K562 (cell line): ENCODE measurements around the gene ATF4. TPM values are rescaled to one million over a fixed set of nuclear protein-coding genes. Genes with fewer than 3 reads are reported as not detected.

Experiments
- ATAC-seq: fragments of 200-7000 bp; cut with Tn5 transposase; 3 replicates; pipeline ENCODE4 v1.9.1; 2020; ENCODE audit warnings: moderate library complexity
- BruUV-seq: library from RNA; stranded (reverse); fragments of 400-500 nt; replicated peaks from 2 replicates; lab custom pipeline; 2021; lab: Mats Ljungman, UMichigan
- CTCF ChIA-PET: fragments of 300-600 bp; formaldehyde crosslinking; extraction: SDS; loops from one replicate; lab custom pipeline; 2021; ENCODE audit warnings: low intra/inter-chr PET ratio; lab: Yijun Ruan, JAX
- POLR2A ChIA-PET: fragments of 300-600, 350-650 bp; sonication (Branson Sonifier 250); formaldehyde crosslinking; extraction: SDS; loops from one replicate; lab custom pipeline; 2021; ENCODE audit warnings: antibody characterized with exemption, inconsistent platforms; lab: Yijun Ruan, JAX
- DNase-seq, 4 experiments: peaks; one replicate each; pipeline versions ENCODE4 v3.0.0 to v3.0.0-alpha.2; 2011 to 2018; ENCODE audit warnings: low spot score in 3 of 4, mixed read lengths in 3 of 4; ENCODE audit errors: extremely low read depth in 1 of 4
- FAIRE-seq: peaks from 2 replicates; lab custom pipeline; 2011; peaks lifted over from hg19 to GRCh38; lab: Jason Lieb, UNC
- H2AFZ ChIP-seq: 2 replicates; pipeline ENCODE4 v1.6.0; 2011; ENCODE audit warnings: low read depth, low read length, control low read depth, inconsistent platforms
- H3K27ac ChIP-seq: fragments of 200-600 bp; 3 replicates; pipeline ENCODE4 v1.8.0; 2011; ENCODE audit warnings: low read depth, mild to moderate bottlenecking, control low read depth, inconsistent platforms, low read length, moderate library complexity, mixed read lengths; ENCODE audit errors: extremely low read depth
- H3K27me3 ChIP-seq, 2 experiments: fragments of 300-600 bp in 1 of 2; 2 replicates in 1 of 2; 3 replicates in 1 of 2; pipeline versions ENCODE4 v1.6.0 to v1.8.0; 2011; ENCODE audit warnings: inconsistent platforms in 2 of 2, low read length in 2 of 2, mild to moderate bottlenecking in 1 of 2, mixed read lengths in 1 of 2, moderate library complexity in 1 of 2; ENCODE audit not compliant: control insufficient read depth in 2 of 2, insufficient read depth in 2 of 2
- H3K36me3 ChIP-seq: fragments of 300-600 bp; 3 replicates; pipeline ENCODE4 v1.8.0; 2011; ENCODE audit warnings: mild to moderate bottlenecking, low read length, inconsistent platforms; ENCODE audit not compliant: control insufficient read depth, insufficient read depth
- H3K4me1 ChIP-seq, 2 experiments: fragments of 200-600 bp in 1 of 2; replicated peaks in 1 of 2; 2 replicates in 1 of 2; 3 replicates in 1 of 2; pipeline versions ENCODE4 v1.5.1 to v1.8.0; 2011; ENCODE audit warnings: inconsistent platforms in 2 of 2, low read length in 2 of 2, mild to moderate bottlenecking in 1 of 2, mixed read lengths in 1 of 2, moderate library complexity in 1 of 2; ENCODE audit not compliant: control insufficient read depth in 2 of 2, insufficient read depth in 2 of 2
- H3K4me2 ChIP-seq: 2 replicates; pipeline ENCODE4 v1.6.1; 2011; ENCODE audit warnings: low read length, control low read depth, inconsistent platforms, mixed read lengths; ENCODE audit not compliant: insufficient read depth
- H3K4me3 ChIP-seq: fragments of 200-600 bp; sonication (generic), shearing (Covaris generic); 2 replicates; pipeline ENCODE4 v1.5.1; 2016; ENCODE audit warnings: control low read depth, inconsistent platforms
- H3K79me2 ChIP-seq: fragments of 200-600 bp; 3 replicates; pipeline ENCODE4 v1.8.0; 2011; ENCODE audit warnings: low read length, inconsistent platforms; ENCODE audit not compliant: control insufficient read depth, insufficient read depth
- H3K9ac ChIP-seq, 2 experiments: 2 replicates each; pipeline versions ENCODE4 v1.6.0 to v1.6.1; 2011; ENCODE audit warnings: low read depth in 2 of 2, low read length in 2 of 2, control low read depth in 1 of 2, inconsistent platforms in 1 of 2, mild to moderate bottlenecking in 1 of 2, mixed read lengths in 1 of 2; ENCODE audit not compliant: insufficient read depth in 1 of 2
- H3K9me1 ChIP-seq: one replicate; pipeline ENCODE4 v1.6.0; 2011; ENCODE audit warnings: inconsistent platforms, mild to moderate bottlenecking, low read length, moderate library complexity; ENCODE audit not compliant: control insufficient read depth, insufficient read depth
- H3K9me3 ChIP-seq: replicated peaks from 2 replicates; pipeline ENCODE4 v1.5.1; 2011; ENCODE audit warnings: low read depth, low read length, inconsistent platforms; ENCODE audit not compliant: control insufficient read depth, insufficient read depth
- H4K20me1 ChIP-seq: replicated peaks from 2 replicates; pipeline ENCODE4 v1.6.1; 2011; ENCODE audit warnings: low read length, inconsistent platforms, mixed read lengths; ENCODE audit not compliant: control insufficient read depth, insufficient read depth
- BRD4 ChIP-seq: fragments of 200-600 bp; sonication (generic); IDR thresholded peaks from 2 replicates; pipeline ENCODE4 v1.6.1; 2017; ENCODE audit warnings: inconsistent platforms
- EHMT2 ChIP-seq: fragments of 450-650 bp; IDR thresholded peaks from 2 replicates; pipeline ENCODE4 v1.6.1; 2018; ENCODE audit warnings: antibody characterized with exemption
- FOS ChIP-seq: IDR thresholded peaks from 3 replicates; pipeline ENCODE4 v1.6.1; 2011; ENCODE audit not compliant: insufficient read length; ENCODE audit errors: extremely low read depth
- FOSL1 ChIP-seq: fragments of 200-800 bp; sonication (Bioruptor generic); conservative IDR thresholded peaks from 2 replicates; pipeline ENCODE4 v1.6.1; 2016; ENCODE audit warnings: missing genetic modification characterization, missing compliant biosample characterization
- FOXK1 ChIP-seq: sonication (generic); formaldehyde crosslinking; IDR thresholded peaks from 2 replicates; pipeline ENCODE4 v1.8.0; 2022; ENCODE audit warnings: missing genetic modification reagents, mild to moderate bottlenecking, borderline replicate concordance
- FOXM1 ChIP-seq, 2 experiments: fragments of 450-650 bp in 1 of 2; sonication (generic) in 1 of 2; formaldehyde crosslinking in 1 of 2; IDR thresholded peaks; 2 replicates each; pipeline versions ENCODE4 v1.6.1 to v1.9.0; 2017 to 2022; ENCODE audit warnings: low read depth in 2 of 2, mild to moderate bottlenecking in 2 of 2, missing genetic modification reagents in 1 of 2, moderate library complexity in 1 of 2
- HDAC6 ChIP-seq: IDR thresholded peaks from 2 replicates; pipeline ENCODE4 v1.6.1; 2012; ENCODE audit warnings: low read depth, mild to moderate bottlenecking, control low read depth, inconsistent platforms, low read length, moderate library complexity
- ILK ChIP-seq: fragments of 450-650 bp; IDR thresholded peaks from 2 replicates; pipeline ENCODE4 v1.6.1; 2016; ENCODE audit warnings: missing genetic modification characterization, low read depth, mild to moderate bottlenecking, missing compliant biosample characterization, moderate library complexity, borderline replicate concordance
- MEF2A ChIP-seq: IDR thresholded peaks from 2 replicates; pipeline ENCODE4 v1.6.1; 2011; ENCODE audit warnings: low read depth, mild to moderate bottlenecking, low read length, moderate library complexity; ENCODE audit not compliant: control insufficient read depth
- RAD21 ChIP-seq, 2 experiments: fragments of 250-450 bp in 1 of 2; fragments of 450-650 bp in 1 of 2; sonication (Bioruptor Pico) in 1 of 2; formaldehyde crosslinking in 1 of 2; IDR thresholded peaks in 1 of 2; conservative IDR thresholded peaks in 1 of 2; 2 replicates each; pipeline versions ENCODE4 v1.4.0 to v1.8.0; 2020 to 2022; ENCODE audit warnings: mild to moderate bottlenecking in 2 of 2, moderate library complexity in 1 of 2
- SMARCA5 ChIP-seq: fragments of 450-650 bp; IDR thresholded peaks from 2 replicates; pipeline ENCODE4 v1.6.1; 2016
- ZBTB1 ChIP-seq: sonication (generic); formaldehyde crosslinking; IDR thresholded peaks from 2 replicates; pipeline ENCODE4 v1.8.1; 2023; ENCODE audit warnings: missing genetic modification reagents, low read depth, mild to moderate bottlenecking, borderline replicate concordance
- WGBS: fragments of 100-300 bp; shearing (Covaris generic); methylation state at CpG from one replicate; pipeline ENCODE4 v1.1.6; 2016; ENCODE audit warnings: low coverage, mixed read lengths; ENCODE audit not compliant: insufficient coverage; ENCODE audit errors: missing lambda C conversion rate; 5-methylcytosine and 5-hydroxymethylcytosine counted together
- in situ Hi-C: fragments of 300-500 bp; cut with MboI; formaldehyde crosslinking; loops from 4 replicates; pipeline ENCODE4 v1.15.0; 2018; ENCODE audit warnings: inconsistent platforms, mixed read lengths
- intact Hi-C: fragments of 100-400 bp; cut with micrococcal nuclease; formaldehyde crosslinking; loops from 2 replicates; pipeline ENCODE4 v1.14.2; 2022
- polyA plus RNA-seq, 8 experiments: library from polyadenylated mRNA; depleted of rRNA in 4 of 8; stranded (reverse) in 5 of 8; unstranded in 3 of 8; fragments of >200 nt; fragmentation: Nextera tagmentation in 2 of 8; fragmentation: Illumina TruSeq in 1 of 8; extraction: Ambion mirVana in 2 of 8; extraction: Trizol in 1 of 8; gene quantifications; 2 replicates each; pipeline versions ENCODE4 v1.2.1 to v1.2.3, GENCODE V29; 2011 to 2014; ENCODE audit warnings: inconsistent platforms in 1 of 8, missing spikeins in 1 of 8
- total RNA-seq, 7 experiments: library from RNA; depleted of rRNA in 6 of 7; stranded (reverse); fragments of >200 nt in 6 of 7; fragmentation: Illumina TruSeq in 2 of 7; extraction: Trizol in 2 of 7; gene quantifications; 2 replicates each; pipeline versions ENCODE4 v1.2.1 to v1.2.3, GENCODE V29; 2011 to 2021; ENCODE audit warnings: low replicate concordance in 1 of 7
- TF ChIP-seq, protein P1 (sequence below), 2 experiments: fragments of 150-350 bp in 1 of 2; IDR thresholded peaks; 2 replicates each; pipeline ENCODE4 v1.6.1; 2012 to 2016; ENCODE audit warnings: low read depth in 2 of 2, low read length in 2 of 2, mild to moderate bottlenecking in 1 of 2, moderate library complexity in 1 of 2

ATF4 gene
- total and polyA plus RNA-seq, 9 of the 15 experiments (the other 6 are each of a cell fraction or from before 2014, with no cell fraction given): 93.1 to 723 (median 355) TPM

DNA sequence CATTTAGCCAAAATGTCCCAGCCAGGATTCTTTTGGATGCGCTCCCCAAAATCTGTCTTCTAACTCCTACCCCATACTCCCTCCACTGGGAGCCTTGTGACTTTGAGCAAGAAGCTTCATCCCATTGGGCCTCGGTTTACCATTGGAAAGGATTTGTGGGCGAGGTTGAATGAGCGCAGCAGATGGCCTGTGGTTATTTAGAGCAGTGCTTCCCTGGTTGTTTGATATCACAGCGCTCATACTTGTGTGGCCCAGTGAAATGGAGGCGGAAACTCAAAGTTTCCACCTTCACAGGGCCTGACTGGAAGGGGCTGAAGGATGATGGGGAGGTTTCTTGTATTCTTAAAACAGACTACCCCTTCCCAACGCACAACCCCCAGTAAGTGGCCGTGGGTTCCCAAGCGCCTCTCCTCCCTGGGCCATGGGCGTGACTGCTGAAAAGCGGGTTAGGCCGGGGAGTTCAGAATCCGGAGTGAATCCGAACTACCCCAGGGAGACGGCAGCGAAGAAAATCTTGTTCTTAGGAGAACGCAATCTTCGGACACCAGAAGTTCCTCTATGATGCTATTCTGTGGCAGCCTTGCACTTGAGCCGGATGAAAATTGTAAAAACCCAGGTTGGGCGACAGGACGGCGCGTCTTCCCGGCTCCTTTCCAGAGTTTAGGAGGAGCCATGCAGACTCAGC, 1.2 kb upstream of the ATF4 start (continued):
- TF ChIP-seq, protein P1, sequence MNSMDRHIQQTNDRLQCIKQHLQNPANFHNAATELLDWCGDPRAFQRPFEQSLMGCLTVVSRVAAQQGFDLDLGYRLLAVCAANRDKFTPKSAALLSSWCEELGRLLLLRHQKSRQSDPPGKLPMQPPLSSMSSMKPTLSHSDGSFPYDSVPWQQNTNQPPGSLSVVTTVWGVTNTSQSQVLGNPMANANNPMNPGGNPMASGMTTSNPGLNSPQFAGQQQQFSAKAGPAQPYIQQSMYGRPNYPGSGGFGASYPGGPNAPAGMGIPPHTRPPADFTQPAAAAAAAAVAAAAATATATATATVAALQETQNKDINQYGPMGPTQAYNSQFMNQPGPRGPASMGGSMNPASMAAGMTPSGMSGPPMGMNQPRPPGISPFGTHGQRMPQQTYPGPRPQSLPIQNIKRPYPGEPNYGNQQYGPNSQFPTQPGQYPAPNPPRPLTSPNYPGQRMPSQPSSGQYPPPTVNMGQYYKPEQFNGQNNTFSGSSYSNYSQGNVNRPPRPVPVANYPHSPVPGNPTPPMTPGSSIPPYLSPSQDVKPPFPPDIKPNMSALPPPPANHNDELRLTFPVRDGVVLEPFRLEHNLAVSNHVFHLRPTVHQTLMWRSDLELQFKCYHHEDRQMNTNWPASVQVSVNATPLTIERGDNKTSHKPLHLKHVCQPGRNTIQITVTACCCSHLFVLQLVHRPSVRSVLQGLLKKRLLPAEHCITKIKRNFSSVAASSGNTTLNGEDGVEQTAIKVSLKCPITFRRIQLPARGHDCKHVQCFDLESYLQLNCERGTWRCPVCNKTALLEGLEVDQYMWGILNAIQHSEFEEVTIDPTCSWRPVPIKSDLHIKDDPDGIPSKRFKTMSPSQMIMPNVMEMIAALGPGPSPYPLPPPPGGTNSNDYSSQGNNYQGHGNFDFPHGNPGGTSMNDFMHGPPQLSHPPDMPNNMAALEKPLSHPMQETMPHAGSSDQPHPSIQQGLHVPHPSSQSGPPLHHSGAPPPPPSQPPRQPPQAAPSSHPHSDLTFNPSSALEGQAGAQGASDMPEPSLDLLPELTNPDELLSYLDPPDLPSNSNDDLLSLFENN (IDR thresholded peaks at IDR 0.05; ENCODE audit: low read depth in 2 of 2, low read length in 2 of 2): no peak
- no peak for TF ChIP-seq FOXK1 (CRISPR knock-in tag)
- TF ChIP-seq BRD4: peak; percentile 83

DNA sequence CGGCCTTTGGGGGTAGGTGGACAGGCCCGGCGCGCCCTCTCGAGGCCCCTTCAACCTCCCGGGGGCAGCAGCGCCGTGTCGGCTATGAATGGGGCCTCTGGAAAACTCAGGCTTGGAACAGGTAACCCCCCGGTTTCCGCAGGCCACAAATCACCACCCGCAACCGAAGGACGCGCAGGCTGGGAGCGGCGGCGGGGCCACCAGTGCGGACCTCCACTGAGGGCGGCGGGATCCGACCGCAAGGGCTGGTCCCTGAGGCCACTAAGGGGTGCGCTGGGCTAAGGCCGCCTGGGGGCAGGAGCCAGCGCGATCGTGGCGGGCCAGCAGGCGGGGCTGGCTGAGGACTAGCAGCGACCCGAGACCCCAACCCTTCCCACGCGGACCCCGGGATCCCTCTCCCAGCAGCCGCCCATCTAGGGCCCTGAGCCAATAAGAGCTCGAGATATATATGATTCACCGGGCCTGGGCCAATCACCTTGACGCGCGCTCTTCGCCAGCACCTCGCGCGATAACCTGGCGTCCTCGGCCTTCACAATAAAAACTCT, 609 bp upstream of the ATF4 start:
- Histone ChIP-seq H3K79me2 (peaks cover 74% of the 10 kb centered on the region), H3K9me3 (no peaks in the 10 kb centered on the region), H4K20me1 (peaks cover 28% of the 10 kb centered on the region), H3K9me1 (no peaks in the 10 kb centered on the region), H3K4me1 (peaks cover 23 to 32% of the 10 kb centered on the region in 2 experiments; a peak in 4 of 5 replicates), H3K27ac (peak overlapping the region; percentile 100), H3K9ac (peak overlapping the region; percentile 99 to 100), H3K36me3 (peaks cover 68% of the 10 kb centered on the region), H3K4me3 (peak overlapping the region; percentile 99), H3K27me3 (no peaks in the 10 kb centered on the region), H2AFZ (peak overlapping the region; percentile 84), H3K4me2 (peak overlapping the region; percentile 97)
- BruUV-seq: TSS peak; percentile 88
- CTCF ChIA-PET: interaction anchor here (1.0 kb wide), 1 partner anchor 1468 kb away, joined by 3 read pairs; no protein-coding TSS in a partner anchor
- FAIRE-seq: peak; percentile 84
- in situ Hi-C loops: no loop called here
- intact Hi-C loops: loop anchor here (2.0 to 10.0 kb wide), 5 partner anchors 23 to 345 kb away; partner anchors contain the start of gene RPL3
- peak; percentile 88 to 97 (median 92) for DNase-seq
- WGBS: 2% methylated on average over 26 of the region's 47 CpGs
- peak; percentile 87 for ATAC-seq
- POLR2A ChIA-PET: interaction anchor here (0.6 to 6.1 kb wide), 31 partner anchors 9 to 1155 kb away, joined by 3 to 106 read pairs (median 4); partner anchors contain the start of genes MIEF1 and RPL3
- TF ChIP-seq FOSL1 (tag): peak; percentile 76
- TF ChIP-seq FOS: peak; percentile 86
- no peak for TF ChIP-seq SMARCA5
- no peak for TF ChIP-seq MEF2A
- TF ChIP-seq ILK (tag): no peak
- TF ChIP-seq HDAC6: no peak
- no peak for TF ChIP-seq ZBTB1 (CRISPR knock-in tag)
- TF ChIP-seq FOXM1 (IDR thresholded peaks at IDR 0.05; ENCODE audit: low read depth): no peak
- no peak for TF ChIP-seq FOXM1 (CRISPR knock-in tag; IDR thresholded peaks at IDR 0.05; ENCODE audit: low read depth)
- TF ChIP-seq RAD21 (CRISPR knock-in tag; conservative IDR thresholded peaks at IDR 0.05 in 1 of 2, IDR thresholded peaks at IDR 0.05 in 1 of 2): peak; percentile 56 to 57
- TF ChIP-seq EHMT2: no peak
